Activated CD4-positive, alpha-beta memory T cell treated with anti-CD3 and anti-CD28 coated beads, Interleukin-2, amount 10 ng/mL, durations not matched to agents 7 days and 5 days (primary cell): Measurements from ENCODE around the gene ABI3BP. TPM values are rescaled to one million over a fixed set of nuclear protein-coding genes. Genes with fewer than 3 reads are reported as not detected.

Source experiments
- CTCF ChIA-PET: fragments of 350-600 bp; sonication (Branson Sonifier 250); formaldehyde crosslinking; loops from one replicate; lab custom pipeline; 2021; ENCODE audit warnings: antibody characterized with exemption, inconsistent platforms; lab: Charles Lee
- POLR2A ChIA-PET: fragments of 350-600 bp; sonication (Branson Sonifier 250); formaldehyde crosslinking; loops from one replicate; lab custom pipeline; 2021; ENCODE audit warnings: antibody characterized with exemption; lab: Charles Lee
- DNase-seq: peaks from one replicate; pipeline ENCODE4 v3.0.0-alpha.2; 2020
- H3K27ac Mint-ChIP-seq: one replicate; pipeline ENCODE4 v1.8.0; 2021; ENCODE audit warnings: mild to moderate bottlenecking, mixed read lengths
- H3K27me3 Mint-ChIP-seq: one replicate; pipeline ENCODE4 v1.8.0; 2021; ENCODE audit warnings: mixed read lengths
- H3K36me3 Mint-ChIP-seq: one replicate; pipeline ENCODE4 v1.8.0; 2021; ENCODE audit warnings: low read depth, mixed read lengths
- H3K4me1 Mint-ChIP-seq: one replicate; pipeline ENCODE4 v1.8.0; 2021; ENCODE audit warnings: mixed read lengths
- H3K4me3 Mint-ChIP-seq: one replicate; pipeline ENCODE4 v1.8.0; 2021; ENCODE audit warnings: mild to moderate bottlenecking, mixed read lengths
- H3K9me3 Mint-ChIP-seq: one replicate; pipeline ENCODE4 v1.8.0; 2021; ENCODE audit warnings: mixed read lengths
- total RNA-seq, 2 experiments: library from RNA; stranded (reverse); gene quantifications; one replicate each; pipeline ENCODE4 v1.2.3, GENCODE V29; 2021

ABI3BP gene
- total RNA-seq, 2 experiments from 2014 or later = not detected

DNA sequence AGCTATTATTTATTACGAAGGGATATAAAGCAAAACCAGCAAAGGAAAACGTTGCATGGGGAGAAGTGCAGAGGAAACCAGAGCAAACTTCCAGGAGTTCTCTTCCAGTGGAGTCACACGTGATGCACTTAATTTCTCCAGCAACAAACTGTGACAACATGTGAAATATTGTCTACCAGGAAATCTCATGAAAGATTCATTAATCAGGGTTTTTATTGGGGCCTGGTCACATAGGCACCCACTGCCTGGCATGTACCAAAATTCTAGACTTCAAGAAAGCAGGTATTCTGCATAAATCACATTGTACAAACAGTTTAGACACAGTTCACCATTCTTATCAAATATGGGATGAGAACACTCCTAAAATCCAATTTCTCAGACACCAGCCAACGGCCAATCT is 289.4 kb downstream of the ABI3BP start:
- ChIA-PET CTCF (no interaction called here), POLR2A (no interaction called here)
- H3K4me3 Mint-ChIP-seq = no peak overlapping the region
- H3K36me3 Mint-ChIP-seq = peaks cover under 1% of the 10 kb centered on the region
- H3K9me3 Mint-ChIP-seq = no peaks in the 10 kb centered on the region
- H3K4me1 Mint-ChIP-seq = peaks cover 5% of the 10 kb centered on the region
- H3K27me3 Mint-ChIP-seq = peaks cover 12% of the 10 kb centered on the region
- no peak for DNase-seq
- no peak overlapping the region for H3K27ac Mint-ChIP-seq

DNA sequence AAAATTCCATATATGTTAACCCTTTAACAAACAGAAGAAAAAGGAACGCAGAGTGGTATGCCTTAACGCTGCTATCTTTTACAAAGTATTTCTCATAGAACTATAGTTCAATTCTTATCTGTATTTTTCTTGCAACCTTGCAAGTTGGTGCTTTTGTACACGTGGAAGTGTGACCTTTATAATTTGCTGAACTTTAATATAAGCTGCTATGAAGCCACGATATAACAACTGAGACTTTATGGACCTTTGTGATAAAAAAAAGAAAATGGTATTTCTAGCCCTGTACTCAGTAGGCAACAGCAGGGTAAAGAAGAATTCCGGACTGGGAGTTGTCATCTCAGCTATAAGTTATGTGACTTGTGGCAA is 290.3 kb downstream of the ABI3BP start:
- POLR2A ChIA-PET = no interaction called here
- H3K36me3 Mint-ChIP-seq = no peaks in the 10 kb centered on the region
- no peak overlapping the region for H3K27ac Mint-ChIP-seq
- no peaks in the 10 kb centered on the region for H3K9me3 Mint-ChIP-seq
- no peaks in the 10 kb centered on the region for H3K4me1 Mint-ChIP-seq
- CTCF ChIA-PET = no interaction called here
- H3K4me3 Mint-ChIP-seq = no peak overlapping the region
- DNase-seq = no peak
- H3K27me3 Mint-ChIP-seq = peaks cover 20% of the 10 kb centered on the region

DNA sequence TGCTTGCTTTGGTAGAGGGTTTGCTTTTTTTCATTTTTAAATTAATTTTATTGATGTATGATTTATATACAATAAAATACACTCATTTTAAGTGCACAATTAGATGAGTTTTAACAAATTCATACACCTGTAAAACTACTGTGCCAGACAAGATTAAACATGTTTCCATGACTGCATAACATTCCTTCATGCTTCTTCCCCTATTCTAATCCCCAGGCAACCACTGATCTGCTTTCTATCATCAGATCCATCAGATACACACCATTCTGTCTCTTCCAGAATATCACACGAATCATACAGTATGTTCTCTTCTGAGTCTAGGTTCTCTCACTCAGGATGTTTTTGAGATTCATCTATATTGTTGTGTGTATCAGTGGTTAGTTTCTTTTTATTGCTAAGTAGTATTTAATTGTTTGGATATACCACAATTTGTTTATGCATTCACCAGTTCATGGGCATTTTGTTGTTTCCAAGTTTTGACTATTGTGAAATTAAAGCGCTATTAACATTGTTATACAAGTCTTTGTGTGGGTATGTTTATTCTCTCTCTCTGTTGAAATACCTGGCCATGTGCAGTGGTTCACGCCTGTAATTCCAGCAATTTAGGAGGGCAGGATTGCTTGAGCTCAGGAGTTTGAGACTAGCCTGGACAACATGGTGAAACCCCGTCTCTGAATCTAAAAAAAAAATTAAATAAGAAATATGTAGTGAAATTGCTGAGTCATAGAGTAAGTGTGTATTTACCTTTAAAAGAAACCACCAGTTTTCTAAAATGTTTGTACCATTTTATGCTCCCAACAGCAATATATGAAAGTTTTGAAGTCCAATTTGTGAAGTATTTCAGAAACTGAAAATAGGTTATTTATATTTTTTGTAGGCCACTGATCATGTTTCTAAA is 290.9 kb downstream of the ABI3BP start:
- Mint-ChIP-seq H3K27ac (no peak overlapping the region), H3K36me3 (no peaks in the 10 kb centered on the region), H3K4me3 (no peak overlapping the region), H3K9me3 (no peaks in the 10 kb centered on the region), H3K4me1 (no peaks in the 10 kb centered on the region), H3K27me3 (peaks cover 21% of the 10 kb centered on the region)
- ChIA-PET POLR2A (no interaction called here), CTCF (no interaction called here)
- DNase-seq = no peak

GRCh38 chr3:100700708-100701107 is 292.5 kb downstream of the ABI3BP start:
- Mint-ChIP-seq H3K36me3 (no peaks in the 10 kb centered on the region), H3K4me1 (no peaks in the 10 kb centered on the region), H3K4me3 (no peak overlapping the region), H3K9me3 (no peaks in the 10 kb centered on the region), H3K27ac (no peak overlapping the region), H3K27me3 (peaks cover 24% of the 10 kb centered on the region)
- POLR2A ChIA-PET = no interaction called here
- CTCF ChIA-PET = no interaction called here
- no peak for DNase-seq
